DMS153 treated with DMSO at 0.1 percent for 48 hours (cell line): ENCODE results near the gene MAGI2.

ENCODE experiments used
- DNase-seq: peaks from one replicate; lab custom pipeline; 2025; ENCODE audit not compliant: unreplicated experiment; lab: John Stamatoyannopoulos, UW

The MAGI2 gene

DNA sequence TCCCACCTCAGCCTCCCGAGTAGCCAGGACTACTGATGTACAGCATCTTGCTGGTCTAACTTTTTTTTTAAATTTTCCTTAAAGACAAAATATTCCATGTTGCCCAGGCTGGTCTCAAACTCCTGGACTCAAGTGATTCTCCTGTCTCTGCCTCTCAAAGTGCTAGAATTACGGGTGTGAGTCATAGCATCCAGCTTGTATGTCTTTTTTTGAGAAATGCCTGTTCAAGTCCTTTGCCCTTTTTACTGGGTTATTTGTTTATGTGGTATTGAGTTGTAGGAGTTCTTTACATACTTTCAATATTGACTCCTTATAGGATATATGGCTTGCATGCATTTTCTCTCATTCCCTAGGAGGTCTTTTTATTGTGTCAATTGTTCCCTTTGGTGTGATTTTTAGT, 486.4 kb downstream of the MAGI2 start:
- no peak for DNase-seq

DNA sequence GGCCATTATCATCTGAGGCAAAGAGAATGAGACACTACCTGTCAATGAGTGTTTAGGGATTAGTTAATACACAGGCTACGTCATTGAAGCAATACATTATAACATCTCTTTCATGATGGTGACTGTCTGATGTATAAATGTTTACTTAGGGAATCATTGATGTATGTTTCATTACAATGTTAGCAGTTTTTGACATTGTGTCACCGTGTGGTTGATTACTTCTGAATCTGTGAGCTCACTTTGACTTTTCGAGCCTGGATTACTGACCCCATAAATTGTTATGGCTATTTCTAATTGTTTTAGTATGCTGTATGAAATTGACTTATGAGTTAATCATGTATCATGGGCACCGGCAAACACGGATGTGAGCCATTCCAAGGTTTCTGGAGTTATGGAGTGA, 494.0 kb downstream of the MAGI2 start:
- DNase-seq: no peak

DNA sequence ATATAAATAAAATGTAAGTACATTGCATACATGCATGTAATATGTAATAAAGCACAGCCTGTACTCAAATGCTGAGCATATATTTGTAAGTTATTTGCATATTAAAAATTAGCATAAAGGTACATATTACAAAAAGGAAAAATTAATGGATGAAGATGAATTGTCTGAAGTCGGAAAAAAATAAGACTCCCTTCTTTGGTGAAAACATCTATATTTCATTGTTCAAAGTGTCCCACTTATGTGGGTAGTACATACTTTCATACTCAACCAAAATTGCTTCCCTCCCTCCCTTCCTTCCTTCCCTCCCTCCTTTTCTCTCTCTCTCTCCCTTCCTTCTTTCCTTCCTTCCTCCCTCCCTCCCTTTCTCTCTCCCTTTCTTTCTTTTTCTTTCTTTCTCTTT, 498.1 kb downstream of the MAGI2 start:
- DNase-seq: no peak

DNA sequence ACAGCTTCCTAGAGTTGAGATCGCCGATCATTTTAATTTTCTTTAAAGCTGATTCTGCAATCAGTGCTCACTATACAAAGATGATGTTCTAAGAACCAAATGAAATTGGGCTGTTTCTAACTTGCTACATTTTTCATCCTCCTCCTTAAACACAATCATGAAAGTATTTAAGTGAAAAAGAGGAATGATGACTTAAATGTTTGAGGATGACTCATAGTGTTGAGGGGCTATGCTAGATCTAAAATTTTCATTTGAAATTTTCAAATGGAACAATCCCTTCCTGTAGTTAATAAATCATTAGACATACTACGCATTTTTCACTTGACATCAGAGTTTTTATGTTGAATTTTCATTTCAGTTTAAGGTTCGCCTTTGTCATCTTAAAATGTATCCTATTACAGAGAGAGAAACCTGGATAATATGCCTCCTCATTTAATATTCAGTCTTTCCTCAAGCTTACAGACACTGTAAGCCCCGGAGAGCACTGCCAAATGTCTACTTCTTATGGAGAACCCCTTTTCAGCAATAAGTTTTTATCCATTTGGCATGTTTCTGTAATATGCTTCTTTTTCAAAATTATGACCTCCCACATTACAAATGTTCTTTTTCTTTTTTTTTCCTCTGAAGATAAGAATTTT, 499.6 kb downstream of the MAGI2 start:
- no peak for DNase-seq

DNA sequence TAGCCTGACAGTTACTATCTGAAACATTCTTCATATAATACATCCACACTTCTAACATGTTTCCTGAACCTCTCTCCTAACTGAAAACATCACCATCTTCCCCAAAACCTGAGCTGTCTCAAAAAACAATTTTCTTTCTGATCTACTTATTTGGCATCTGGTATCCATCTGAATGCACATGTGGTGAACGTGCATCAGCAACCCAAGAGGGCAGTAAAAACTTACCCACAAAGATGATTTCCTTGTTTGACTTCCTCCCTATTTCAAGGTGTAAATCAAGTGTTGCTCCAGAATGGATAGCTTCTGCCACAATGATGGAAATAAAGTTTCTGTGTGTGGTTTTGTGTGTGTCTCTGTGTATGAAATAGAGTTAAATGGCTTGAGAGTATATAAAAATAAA, 500.4 kb downstream of the MAGI2 start:
- no peak for DNase-seq

DNA sequence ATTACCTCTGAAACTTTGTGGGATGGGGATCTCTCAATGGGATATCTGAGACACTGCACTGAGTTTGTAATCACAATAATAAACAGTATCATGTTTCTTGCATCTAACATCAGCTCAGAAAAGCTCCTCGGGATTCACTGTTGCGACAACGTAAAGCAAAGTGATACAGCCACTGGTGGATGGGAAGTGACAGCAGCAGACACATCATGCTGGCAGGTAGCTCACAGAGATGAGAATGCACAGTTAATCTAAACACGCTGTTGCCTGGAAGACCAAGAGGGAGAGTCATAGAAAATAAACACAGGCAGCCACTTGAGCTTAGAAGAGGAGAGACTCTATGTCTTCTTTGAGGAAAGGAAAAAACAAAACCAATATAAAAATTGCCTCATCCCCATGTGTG, 513.8 kb downstream of the MAGI2 start:
- peak; percentile 11 for DNase-seq

DNA sequence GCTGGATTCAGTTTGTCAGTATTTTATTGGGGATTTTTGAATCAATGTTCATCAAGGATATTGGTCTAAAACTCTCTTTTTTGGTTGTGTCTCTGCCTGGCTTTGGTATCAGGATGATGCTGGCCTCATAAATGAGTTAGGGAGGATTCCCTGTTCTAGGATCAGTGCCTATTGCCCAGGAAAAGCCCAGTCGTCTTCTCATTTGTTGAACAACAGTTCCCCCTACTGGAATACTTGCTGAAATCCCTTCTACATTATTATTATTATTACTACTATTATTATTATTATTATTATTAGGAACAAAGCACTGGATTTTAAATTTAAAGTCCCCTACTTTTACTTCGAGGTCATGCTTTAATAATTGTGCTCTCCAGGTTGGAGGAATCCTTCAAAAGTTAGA, 528.9 kb downstream of the MAGI2 start:
- no peak for DNase-seq

DNA sequence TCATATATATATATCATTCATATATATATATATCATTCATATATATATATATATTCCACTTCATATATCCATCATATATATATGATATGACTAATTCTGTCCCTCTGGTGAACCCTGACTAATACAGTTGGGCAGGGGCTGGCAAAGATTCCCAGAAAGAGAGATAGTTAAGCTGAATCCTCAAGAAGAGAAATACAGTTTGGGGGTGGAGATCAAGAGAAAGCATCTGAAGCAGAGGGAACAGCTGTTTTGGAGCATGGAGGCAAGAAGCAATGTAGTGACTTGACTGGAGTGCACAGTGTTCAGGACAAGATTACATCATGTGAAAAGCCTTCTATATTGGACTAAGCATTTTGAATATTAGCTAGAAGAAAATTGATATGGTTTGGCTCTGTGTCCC, 540.7 kb downstream of the MAGI2 start:
- no peak for DNase-seq

DNA sequence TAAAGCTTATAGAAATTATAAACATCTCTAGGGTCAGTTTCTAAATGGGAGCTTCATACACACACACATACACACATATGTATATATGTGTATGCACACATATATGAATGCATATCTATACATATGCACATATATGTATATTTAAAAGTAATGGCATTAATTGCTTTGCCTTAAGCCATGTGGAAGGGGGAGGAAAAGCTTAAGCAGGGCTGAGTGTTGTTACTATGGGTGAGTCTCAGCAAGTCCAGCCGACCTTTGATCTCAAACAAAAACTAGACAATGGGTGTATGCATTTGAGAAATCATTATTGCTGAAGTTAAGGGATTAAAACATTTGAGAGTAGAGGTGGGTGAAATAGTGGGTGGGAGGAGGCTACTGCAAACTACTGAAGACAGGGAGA, 546.7 kb downstream of the MAGI2 start:
- DNase-seq: no peak

DNA sequence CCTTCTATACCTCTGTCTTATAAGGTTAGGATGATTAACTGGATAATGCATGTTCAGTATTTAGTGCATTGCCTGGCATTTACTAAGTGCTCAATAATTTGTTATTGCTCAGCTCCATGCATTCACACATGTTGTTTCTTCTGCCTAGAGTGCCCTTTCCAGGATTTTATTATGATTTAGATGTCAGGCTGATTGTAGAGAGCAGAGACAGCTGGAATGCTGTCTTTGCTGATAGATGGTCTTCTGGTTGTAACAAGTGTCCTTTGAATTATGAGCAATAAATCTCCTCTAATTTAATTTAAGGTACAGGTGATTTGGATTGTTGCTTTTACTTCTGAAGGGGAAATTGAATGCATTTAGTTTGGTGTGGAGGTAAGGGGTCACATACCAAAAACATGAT, 548.0 kb downstream of the MAGI2 start:
- no peak for DNase-seq

DNA sequence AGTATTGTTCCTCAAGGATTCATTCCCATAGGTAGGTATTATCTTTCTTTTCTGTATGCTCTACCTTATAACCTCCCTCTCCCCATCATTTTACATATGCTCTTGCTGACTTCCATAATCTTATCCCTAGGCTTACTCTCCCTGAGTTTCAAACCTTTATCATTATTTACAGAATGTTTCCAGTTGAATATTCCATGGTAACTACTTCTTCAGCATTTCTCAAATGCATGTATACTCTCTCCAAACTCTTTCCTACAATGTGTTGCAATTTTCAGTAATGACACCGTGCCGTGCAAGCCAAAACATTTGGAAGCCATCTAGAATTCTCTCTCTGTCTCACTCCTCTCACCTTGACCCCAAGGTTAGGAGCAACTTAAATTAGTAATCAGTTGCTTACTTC, 548.5 kb downstream of the MAGI2 start:
- no peak for DNase-seq

DNA sequence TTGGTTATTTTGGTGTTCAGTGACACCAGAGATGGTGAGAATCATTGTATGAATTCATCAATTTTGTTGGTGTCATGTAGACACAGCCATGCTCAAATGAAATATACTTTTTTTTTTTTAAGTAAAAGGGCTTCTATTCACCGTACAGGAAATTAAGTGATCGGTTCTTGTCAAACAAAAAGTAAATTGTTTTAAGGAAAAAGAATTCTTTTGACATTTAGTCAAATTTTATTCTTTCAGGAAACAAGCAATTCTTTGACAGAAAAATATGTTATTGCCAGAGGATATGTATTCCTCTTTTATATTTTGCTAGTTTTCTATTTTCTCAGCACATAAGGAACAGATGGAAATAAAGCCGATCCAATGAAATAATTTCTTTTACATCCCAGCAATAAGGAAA, 551.9 kb downstream of the MAGI2 start:
- DNase-seq: no peak

DNA sequence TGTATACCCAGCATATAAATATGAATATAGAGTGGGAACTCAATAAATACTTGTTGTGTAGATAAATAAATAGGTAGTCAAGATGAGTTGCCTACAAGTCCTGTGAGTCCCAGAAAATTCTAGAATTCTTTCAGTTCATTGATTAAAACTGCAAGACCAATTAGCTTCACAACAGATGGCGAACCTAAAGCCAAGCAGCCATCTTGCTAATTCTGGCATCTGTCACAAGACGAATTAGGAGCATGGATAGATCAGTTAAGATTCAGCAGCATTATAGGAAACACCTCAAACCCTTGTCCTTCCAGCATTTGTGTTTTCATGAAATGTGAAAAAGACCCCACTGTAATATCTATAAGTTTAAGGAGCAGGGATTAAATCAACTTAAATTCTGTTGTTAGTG, 552.7 kb downstream of the MAGI2 start:
- DNase-seq: no peak

DNA sequence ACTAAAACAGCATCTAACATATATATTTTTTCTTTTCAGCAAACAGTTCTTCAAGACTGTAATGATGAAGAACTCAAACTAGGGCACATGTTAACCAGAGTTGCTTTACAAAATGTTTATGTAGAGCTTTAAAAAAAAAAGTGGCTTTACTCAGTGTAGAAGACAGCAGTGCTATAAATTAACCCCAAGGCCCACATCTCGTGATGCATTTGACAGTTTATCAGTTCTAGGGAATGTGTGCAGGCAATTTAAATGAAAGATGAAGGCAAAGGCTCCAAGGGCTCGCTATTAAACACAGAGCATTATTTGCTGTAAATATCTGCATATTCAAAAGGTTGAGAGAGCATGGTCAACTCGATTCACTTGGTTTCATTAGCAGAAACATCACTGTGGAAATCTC, 558.1 kb downstream of the MAGI2 start:
- DNase-seq: no peak

DNA sequence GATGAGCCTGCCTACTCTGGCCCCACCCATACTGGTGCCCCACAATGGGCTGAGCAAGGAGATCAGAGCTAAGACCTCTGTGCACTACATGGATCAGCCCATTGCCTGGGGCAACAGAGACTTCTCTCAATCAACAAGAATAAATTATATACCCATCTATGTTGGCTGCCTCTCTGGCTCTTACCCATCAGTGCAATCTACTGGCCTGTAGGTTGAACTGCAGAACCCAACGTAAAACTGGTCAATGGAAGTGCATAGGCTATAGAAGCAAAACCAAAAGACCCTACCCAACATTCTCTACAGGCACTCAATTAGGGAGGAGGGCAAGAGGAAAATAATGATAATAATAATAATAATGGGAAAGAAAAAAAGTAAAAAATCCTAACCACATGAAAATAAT, 574.3 kb downstream of the MAGI2 start:
- no peak for DNase-seq

DNA sequence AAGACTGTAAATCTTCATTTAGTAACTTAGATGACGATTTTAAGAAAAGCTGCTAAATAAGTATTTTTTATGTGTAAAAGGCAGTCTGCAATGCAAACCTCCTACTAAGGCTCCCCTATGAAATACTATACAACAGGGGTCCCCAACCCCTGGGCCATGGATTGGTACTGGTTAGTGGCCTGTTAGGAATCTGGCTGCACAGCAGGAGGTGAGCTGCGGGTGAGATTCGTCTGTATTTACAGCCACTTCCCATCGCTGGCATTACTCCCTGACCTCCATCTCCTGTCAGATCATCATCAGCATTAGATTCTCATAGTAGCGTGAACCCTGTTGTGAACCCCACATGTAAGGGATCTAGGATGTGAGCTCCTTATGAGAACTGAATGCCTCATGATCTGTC, 580.4 kb downstream of the MAGI2 start:
- DNase-seq: no peak

DNA sequence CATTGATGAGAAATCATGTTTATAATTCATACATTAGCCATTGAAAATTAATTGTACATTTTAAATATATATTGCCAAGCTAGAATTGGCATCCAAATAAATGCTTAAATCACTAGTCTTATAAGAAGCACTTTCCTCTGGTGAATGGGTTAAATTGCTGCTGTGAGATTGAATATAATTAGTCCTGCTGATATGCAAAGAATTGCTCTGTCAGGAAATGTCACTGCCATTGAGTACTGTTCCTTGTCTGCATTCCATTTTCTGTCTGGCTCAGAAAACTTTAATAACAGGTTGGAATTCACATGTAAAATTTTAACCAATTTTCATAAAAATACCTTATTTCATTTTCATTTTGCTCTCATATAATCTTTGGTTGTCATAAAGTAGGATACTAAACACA, 589.1 kb downstream of the MAGI2 start:
- DNase-seq: no peak

DNA sequence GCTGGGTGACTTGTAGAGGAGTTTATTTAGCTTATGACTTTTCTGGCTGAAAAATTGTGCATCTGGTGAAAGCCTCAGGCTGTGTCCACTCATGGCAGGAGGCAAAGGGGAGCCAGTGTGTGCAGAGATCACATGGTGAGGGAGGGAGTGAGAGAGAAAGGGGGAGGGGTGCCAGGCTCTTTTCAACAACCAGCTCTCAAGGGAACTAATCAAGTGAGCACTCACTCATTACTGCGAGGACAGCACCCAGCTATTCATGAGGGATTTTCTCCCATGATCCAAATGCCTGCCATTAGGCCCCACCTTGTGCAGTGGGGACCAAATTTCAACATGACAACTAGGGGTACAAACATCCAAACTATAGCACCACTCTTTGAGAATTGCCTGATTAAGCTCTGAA, 590.2 kb downstream of the MAGI2 start:
- DNase-seq: no peak

DNA sequence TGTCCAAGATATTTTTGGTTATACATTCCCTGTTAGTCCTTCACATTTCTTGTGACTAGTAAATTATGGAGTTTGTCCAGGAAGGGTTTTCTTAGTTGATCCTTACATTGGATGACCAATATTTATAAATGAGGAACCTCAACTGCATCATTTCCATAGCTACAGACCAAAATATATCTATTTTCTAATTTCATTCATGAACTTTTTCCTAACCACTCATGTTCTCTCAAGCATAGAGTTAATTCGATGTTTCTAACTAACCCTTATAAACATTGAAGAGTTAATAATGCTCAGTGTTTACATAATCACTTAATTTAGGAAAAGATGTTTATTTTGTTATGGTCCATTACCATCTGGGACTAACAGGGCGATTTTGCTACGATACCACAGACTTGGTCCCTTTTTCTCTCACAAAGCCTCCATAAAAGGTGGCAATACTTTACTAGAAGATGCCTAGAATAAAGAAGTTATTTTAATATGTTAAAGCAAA, 591.0 kb downstream of the MAGI2 start:
- no peak for DNase-seq

DNA sequence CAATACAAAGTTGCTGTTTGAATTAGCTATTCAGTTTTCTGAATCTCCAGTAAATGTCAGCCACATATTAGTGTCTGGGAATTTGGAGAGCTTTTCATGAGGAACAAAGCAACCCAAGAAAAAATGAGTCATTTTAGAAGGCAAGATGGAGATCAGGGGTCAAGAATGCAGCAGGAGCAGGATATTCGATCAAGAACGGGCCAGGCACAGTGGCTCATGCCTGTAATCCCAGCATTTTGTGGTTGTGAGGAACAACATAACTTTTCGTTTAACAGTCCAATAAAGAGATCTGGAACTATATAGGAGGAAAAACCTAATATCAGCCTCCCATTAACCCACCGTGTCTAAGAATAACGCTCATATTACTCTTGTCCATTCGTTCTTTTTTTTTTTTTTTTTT, 600.5 kb downstream of the MAGI2 start:
- no peak for DNase-seq

DNA sequence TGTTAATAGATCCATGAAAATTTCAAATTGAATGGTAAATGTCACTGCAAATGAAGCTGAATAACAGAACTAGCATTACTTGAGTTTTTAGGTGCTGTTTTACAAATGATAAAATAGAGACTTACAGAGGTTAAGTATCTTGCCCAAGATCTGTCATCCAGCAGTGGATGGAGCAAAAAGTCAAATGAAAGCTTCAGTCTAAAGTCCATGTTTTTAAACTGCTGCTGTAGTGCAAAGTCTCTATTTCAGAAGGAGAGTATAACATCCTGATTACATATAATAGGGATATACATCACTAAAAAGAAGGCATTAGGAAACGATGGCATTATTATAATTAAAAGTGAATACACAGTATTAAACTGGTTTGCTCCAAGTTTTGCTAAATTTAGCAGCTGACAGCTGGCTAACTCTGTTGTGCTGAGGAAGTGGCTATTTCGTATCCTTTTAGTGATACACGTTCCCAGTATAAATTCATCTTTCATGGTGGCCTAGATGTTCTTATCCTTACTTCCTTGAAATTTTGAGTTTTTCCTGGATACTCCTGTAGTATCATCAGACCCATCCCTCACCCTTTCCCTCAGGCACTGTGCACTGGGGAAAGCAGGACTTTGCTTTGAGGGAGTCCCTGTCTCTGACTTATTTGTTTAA, 603.2 kb downstream of the MAGI2 start:
- no peak for DNase-seq

DNA sequence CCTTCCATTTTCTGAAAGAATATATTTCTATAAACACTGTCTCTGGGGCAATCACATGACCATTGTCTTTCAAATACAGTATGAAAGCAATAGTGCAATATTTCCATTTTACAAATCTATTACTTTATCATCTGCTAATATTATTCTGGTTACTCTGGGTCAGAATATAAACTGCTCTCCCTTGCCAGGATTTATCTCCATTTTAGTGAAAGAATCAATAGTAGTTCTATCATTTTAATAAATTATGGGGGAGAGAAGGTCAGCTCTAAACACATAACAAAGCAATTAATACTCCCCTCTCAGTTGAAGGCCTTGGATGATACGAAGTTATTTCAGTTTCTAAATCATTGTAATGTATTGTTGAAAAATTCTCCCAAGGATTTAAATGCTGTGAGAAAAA, 608.3 kb downstream of the MAGI2 start:
- no peak for DNase-seq

DNA sequence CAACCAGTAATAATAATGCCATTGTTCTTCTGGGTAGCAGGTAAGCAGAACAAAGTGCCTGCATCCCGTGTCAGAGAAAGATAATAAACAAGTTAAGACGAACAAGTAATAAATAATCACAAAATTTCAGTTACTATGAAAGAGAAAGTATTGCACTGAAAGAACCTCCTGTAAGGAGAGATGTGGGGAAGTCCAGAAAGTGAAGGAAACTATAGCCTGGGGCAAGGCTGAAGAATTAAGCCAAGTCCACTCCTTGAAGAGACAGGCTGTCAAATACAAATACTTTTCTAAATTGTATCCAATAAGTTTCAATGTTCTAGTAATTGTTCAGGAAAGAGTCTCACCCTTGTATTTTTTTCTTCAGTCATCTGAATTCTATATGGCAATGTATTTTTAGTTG, 611.4 kb downstream of the MAGI2 start:
- DNase-seq: no peak
